OCI-LY3 (cell line): ENCODE data around the gene GPR137.

ENCODE experiments used
- H2AFZ ChIP-seq: fragments of 200-600, 300-600 bp; shearing (Covaris generic); 2 replicates; pipeline ENCODE4 v1.6.0; 2014; ENCODE audit warnings: antibody characterized with exemption, low read depth, low read length
- H3K27ac ChIP-seq: fragments of 200-600, 300-600 bp; sonication (generic); 2 replicates; pipeline ENCODE4 v1.5.1; 2014; ENCODE audit warnings: mild to moderate bottlenecking, low read length, moderate library complexity, mixed read lengths
- H3K27me3 ChIP-seq: fragments of 200-600, 300-600 bp; sonication (generic); 2 replicates; pipeline ENCODE4 v1.6.1; 2014; ENCODE audit warnings: low read depth, low read length, mixed read lengths
- H3K36me3 ChIP-seq: fragments of 200-600, 300-600 bp; sonication (generic); replicated peaks from 2 replicates; pipeline ENCODE3; 2014; ENCODE audit warnings: low read depth, low read length, mixed read lengths
- H3K4me1 ChIP-seq: fragments of 300-600, 200-600 bp; sonication (generic); 2 replicates; pipeline ENCODE4 v1.6.1; 2014; ENCODE audit warnings: low read length, mixed read lengths
- H3K4me2 ChIP-seq: fragments of 200-600, 300-600 bp; sonication (generic); 2 replicates; pipeline ENCODE4 v1.6.1; 2014; ENCODE audit warnings: low read length, mixed read lengths
- H3K4me3 ChIP-seq: fragments of 300-600, 200-600 bp; sonication (generic); 2 replicates; pipeline ENCODE4 v1.5.1; 2014; ENCODE audit warnings: antibody characterized with exemption, mild to moderate bottlenecking, low read length, moderate library complexity
- H3K79me2 ChIP-seq: fragments of 300-600, 200-600 bp; shearing (Covaris generic); 2 replicates; pipeline ENCODE4 v1.6.1; 2014; ENCODE audit warnings: mild to moderate bottlenecking, low read length, mixed read lengths
- H3K9ac ChIP-seq: fragments of 300-600, 200-600 bp; shearing (Covaris generic); 2 replicates; pipeline ENCODE4 v1.6.0; 2014; ENCODE audit warnings: mild to moderate bottlenecking, low read length, moderate library complexity
- H3K9me3 ChIP-seq: fragments of 200-600, 300-600 bp; shearing (Covaris generic); 2 replicates; pipeline ENCODE4 v1.6.1; 2014; ENCODE audit warnings: low read length, mixed read lengths; ENCODE audit not compliant: insufficient read depth
- H4K20me1 ChIP-seq: fragments of 200-600, 300-600 bp; sonication (generic); 2 replicates; pipeline ENCODE4 v1.6.1; 2016; ENCODE audit warnings: low read length, mixed read lengths; ENCODE audit not compliant: insufficient read depth
- EZH2phosphoT487 ChIP-seq: fragments of 200-600 bp; shearing (Covaris generic); IDR thresholded peaks from 2 replicates; pipeline ENCODE4 v1.6.1; 2018; ENCODE audit warnings: antibody characterized with exemption, mixed run types, low read depth
- TF ChIP-seq, protein P1 (sequence below): fragments of 200-600, 300-600 bp; sonication (generic); IDR thresholded peaks from 2 replicates; pipeline ENCODE4 v1.5.1; 2014; ENCODE audit warnings: antibody characterized with exemption, low read length, low read depth

Gene GPR137

DNA sequence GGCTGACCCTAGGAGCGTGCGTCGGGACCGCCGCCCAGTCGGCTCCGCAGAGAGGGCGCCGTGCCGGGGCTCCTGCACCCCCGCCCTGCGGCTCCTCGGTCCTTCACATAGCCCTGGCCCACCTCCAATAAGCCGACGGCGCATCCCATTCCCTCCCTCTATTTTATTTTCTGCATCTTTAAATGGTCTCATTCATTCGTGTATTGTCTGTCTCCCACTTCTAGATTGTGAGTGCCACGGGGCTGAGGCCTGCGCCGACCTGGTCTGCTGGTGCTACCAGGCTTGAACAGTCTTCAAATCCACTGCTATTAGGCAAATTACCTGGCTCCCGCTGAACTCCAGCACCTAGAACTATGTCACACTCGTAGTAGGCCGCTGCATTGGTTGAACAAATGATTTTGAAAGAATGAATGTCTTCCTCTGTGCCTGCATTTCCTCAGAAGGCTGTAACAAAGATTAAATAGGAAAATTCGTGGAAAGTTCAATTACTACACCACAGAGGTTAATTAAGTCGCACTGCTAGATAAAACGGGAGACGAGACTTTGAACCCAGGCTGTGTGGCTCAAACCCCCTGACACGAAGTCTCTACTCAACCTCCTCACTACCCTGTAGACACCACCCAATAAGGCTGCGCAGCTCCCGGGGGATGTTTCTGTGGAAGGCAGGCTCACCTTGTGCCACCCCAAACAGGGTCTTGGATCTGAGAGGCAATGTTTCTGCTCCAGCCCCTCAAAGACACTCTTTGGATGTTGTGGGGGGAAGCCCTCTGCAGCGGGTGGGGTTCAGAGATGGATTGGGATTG is 37.7 kb upstream of the GPR137 start:
- Histone ChIP-seq H3K27ac (peak overlapping the region; percentile 78), H4K20me1 (peaks cover 5% of the 10 kb centered on the region; the same call in 1 of the 2 replicates), H3K27me3 (no peaks in the 10 kb centered on the region), H3K4me1 (peaks cover 37% of the 10 kb centered on the region), H3K9ac (peak overlapping the region; percentile 90), H3K79me2 (peaks cover 55% of the 10 kb centered on the region), H2AFZ (peak overlapping the region; percentile 66), H3K9me3 (no peaks in the 10 kb centered on the region), H3K4me2 (peak overlapping the region; percentile 98), H3K4me3 (peak overlapping the region; percentile 89), H3K36me3 (peaks cover 14% of the 10 kb centered on the region)
- TF ChIP-seq EZH2phosphoT487, result no peak
- TF ChIP-seq, protein P1, sequence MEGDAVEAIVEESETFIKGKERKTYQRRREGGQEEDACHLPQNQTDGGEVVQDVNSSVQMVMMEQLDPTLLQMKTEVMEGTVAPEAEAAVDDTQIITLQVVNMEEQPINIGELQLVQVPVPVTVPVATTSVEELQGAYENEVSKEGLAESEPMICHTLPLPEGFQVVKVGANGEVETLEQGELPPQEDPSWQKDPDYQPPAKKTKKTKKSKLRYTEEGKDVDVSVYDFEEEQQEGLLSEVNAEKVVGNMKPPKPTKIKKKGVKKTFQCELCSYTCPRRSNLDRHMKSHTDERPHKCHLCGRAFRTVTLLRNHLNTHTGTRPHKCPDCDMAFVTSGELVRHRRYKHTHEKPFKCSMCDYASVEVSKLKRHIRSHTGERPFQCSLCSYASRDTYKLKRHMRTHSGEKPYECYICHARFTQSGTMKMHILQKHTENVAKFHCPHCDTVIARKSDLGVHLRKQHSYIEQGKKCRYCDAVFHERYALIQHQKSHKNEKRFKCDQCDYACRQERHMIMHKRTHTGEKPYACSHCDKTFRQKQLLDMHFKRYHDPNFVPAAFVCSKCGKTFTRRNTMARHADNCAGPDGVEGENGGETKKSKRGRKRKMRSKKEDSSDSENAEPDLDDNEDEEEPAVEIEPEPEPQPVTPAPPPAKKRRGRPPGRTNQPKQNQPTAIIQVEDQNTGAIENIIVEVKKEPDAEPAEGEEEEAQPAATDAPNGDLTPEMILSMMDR, result no peak

DNA sequence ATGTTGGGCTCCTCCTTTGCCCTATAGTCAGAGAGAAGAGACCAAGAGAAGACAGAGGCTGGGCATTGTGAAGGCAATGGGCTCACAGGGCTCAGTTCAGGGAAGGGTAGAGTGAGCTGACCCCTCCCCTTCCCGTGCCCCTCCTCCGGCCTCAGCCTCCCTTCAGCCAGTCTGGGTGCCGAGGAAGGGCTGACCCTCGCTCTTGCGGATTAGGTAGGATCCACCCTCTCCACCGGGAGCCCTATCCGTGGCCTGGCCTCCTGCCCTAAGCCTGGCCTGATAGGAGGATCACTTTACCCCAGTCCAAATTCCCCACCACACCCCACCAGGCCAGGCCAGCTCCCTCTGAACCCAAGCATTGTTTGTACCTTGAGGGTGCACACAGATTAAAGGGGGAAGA is 37.1 kb upstream of the GPR137 start:
- Histone ChIP-seq H3K79me2 (peaks cover 55% of the 10 kb centered on the region), H3K4me3 (no peak overlapping the region), H2AFZ (no peak overlapping the region)

DNA sequence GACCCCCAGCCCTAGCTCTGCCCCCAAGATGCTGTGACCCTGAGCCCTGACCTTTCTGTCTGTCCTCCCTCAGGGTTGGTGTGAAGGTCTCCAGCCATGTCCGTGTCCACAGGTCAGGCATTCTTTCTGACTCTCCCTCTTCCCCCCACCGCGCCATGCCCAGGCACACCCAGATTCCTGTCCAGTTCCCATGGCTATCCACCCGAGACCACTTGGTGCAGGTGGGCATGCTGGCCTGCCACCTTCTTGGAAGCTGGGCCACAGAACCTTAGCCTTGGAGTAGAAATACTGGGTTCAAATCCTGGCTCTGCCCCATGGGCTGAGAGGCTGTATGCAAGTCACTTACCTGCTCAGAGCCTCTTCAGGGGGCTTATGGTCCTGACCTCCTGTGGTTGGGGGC is 36.6 kb upstream of the GPR137 start:
- Histone ChIP-seq H4K20me1 (peaks cover 11% of the 10 kb centered on the region; the same call in 1 of the 2 replicates), H3K27ac (no peak overlapping the region), H3K4me2 (no peak overlapping the region), H3K4me1 (peaks cover 40% of the 10 kb centered on the region), H3K79me2 (peaks cover 52% of the 10 kb centered on the region), H3K9me3 (no peaks in the 10 kb centered on the region), H3K9ac (no peak overlapping the region), H3K36me3 (peaks cover 2% of the 10 kb centered on the region), H2AFZ (no peak overlapping the region), H3K4me3 (no peak overlapping the region), H3K27me3 (no peaks in the 10 kb centered on the region)
- no peak for TF ChIP-seq EZH2phosphoT487
- TF ChIP-seq, protein P1, result no peak

More for the DNA sequence above, 37.1 kb upstream of the GPR137 start:
- no peak overlapping the region for H3K4me2 ChIP-seq
- H3K27me3 ChIP-seq, result no peaks in the 10 kb centered on the region
- H4K20me1 ChIP-seq, result peaks cover 8% of the 10 kb centered on the region; the same call in 1 of the 2 replicates
- peaks cover 38% of the 10 kb centered on the region for H3K4me1 ChIP-seq
- TF ChIP-seq EZH2phosphoT487, result no peak
- TF ChIP-seq, protein P1, result no peak
- peaks cover 7% of the 10 kb centered on the region for H3K36me3 ChIP-seq
- no peak overlapping the region for H3K9ac ChIP-seq
- H3K9me3 ChIP-seq, result no peaks in the 10 kb centered on the region
- no peak overlapping the region for H3K27ac ChIP-seq

DNA sequence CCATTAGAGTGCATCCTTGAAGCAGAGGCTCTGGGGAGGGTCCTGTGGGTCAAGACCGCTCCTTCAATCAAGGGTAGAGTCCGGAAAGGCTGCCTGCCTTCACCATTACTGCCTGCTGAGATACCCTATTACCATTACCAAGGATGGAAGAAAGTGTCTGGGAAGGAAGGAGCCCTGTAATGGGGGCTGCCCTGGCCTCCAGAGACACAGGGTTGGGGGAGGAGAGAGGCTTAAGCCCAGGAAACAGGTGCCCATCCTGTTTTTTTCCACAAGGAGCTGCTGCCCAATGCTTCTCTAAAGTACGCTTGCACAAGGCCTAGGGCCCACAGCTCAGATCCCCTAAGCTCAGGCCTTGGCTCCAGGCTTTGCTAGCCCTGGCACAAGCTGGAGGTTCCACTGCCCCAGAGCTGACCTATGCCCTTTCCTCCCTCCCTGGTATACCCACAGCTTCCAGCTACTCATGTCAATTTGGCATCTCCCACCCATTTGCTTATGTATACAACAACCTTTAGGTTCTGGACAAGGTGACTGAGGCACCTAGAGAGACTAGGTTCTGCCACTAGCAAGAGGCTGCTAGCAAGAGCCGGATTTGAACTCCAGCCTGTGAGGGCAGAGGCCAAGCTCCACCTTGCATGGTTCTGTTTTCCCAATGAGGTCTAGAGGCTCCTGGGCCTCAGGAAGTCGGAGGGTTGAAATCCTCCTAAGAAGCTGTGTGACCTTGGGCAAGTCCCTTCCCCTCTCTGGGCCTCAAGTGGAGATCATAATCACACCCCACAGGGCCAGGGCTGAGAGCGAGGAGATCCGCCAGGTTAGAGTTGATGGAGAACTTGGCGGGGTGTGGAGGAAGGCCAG is 35.9 kb upstream of the GPR137 start:
- H4K20me1 ChIP-seq, result peaks cover 11% of the 10 kb centered on the region; the same call in 1 of the 2 replicates
- H3K4me1 ChIP-seq, result peaks cover 39% of the 10 kb centered on the region
- H3K27ac ChIP-seq, result no peak overlapping the region
- TF ChIP-seq, protein P1, result no peak
- TF ChIP-seq EZH2phosphoT487, result no peak
- H3K9ac ChIP-seq, result no peak overlapping the region
- no peak overlapping the region for H3K4me3 ChIP-seq
- H2AFZ ChIP-seq, result no peak overlapping the region
- H3K27me3 ChIP-seq, result no peaks in the 10 kb centered on the region
- peak overlapping the region; percentile 92; the same call in 1 of the 2 replicates for H3K4me2 ChIP-seq
- peaks cover 45% of the 10 kb centered on the region for H3K79me2 ChIP-seq
- no peaks in the 10 kb centered on the region for H3K36me3 ChIP-seq
- no peaks in the 10 kb centered on the region for H3K9me3 ChIP-seq
